Memory B cell (primary cell): ENCODE measurements around the gene LENG1.
"Not testable (repeated sequence)": the region's sequence is repeated elsewhere in the genome, so short reads cannot be mapped to it uniquely, and the experiment has no call there.

Experiments used
- ATAC-seq: fragments of 150-1000 bp; cut with Tn5 transposase; 2 replicates; pipeline ENCODE4 v1.10.0; 2021; ENCODE audit warnings: low read depth, mild to moderate bottlenecking, moderate library complexity
- DNase-seq, 2 donors: peaks; one replicate each; pipeline ENCODE4 v3.0.0; 2022; ENCODE audit warnings: low spot score in 2 of 2
- H3K27ac Mint-ChIP-seq: one replicate; pipeline ENCODE4 v1.8.0; 2022; ENCODE audit warnings: mild to moderate bottlenecking, moderate library complexity, mixed read lengths
- H3K27me3 Mint-ChIP-seq: one replicate; pipeline ENCODE4 v1.8.0; 2022; ENCODE audit warnings: mixed read lengths
- H3K36me3 Mint-ChIP-seq: one replicate; pipeline ENCODE4 v1.8.0; 2022; ENCODE audit warnings: mild to moderate bottlenecking, mixed read lengths
- H3K4me1 Mint-ChIP-seq: one replicate; pipeline ENCODE4 v1.8.0; 2022; ENCODE audit warnings: mixed read lengths
- H3K4me3 Mint-ChIP-seq: one replicate; pipeline ENCODE4 v1.8.0; 2022; ENCODE audit warnings: mild to moderate bottlenecking, moderate library complexity, mixed read lengths
- H3K9me3 Mint-ChIP-seq: one replicate; pipeline ENCODE4 v1.8.0; 2022; ENCODE audit warnings: mixed read lengths

LENG1 gene

DNA sequence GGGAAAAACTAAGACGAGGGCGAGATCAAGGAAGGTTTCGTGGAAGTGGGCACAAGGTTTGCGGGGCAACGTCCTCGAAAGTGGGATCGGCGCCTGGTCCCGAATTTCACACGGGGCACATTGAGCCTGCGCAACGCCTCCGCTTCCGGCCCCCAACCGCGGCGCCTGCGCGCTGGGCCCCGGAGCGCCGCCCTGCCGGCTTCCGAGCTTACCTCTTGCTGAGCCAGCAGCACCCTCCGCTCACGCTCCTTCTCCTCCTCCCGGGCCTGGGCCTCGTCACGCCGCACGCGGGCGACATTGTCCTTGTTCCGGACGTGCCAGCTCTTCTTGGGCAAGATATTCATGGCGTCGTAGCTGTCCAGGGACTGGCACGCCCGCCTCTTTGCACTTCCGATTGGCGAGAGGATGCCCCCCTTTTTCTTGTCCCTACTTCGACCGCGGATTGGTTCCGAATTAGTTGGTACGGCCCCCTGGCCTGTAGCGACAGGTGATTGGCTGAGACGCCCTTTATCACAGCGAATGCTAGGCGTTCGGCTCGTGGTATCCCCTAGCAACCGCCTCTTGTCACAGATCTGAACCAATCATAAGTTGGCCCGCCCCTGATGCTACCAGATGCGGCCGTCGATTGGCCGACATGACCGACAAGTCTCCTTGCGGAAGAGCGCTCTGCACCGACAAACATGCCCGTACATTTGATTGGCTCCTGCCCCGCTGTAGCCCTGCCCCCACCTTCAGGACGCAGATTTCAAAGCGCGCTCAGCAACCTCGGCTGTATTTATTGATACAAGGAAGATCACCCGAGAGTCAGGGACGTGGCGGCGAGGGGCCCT is at the start of gene LENG1:
TSS of gene LENG1 (minus strand) at position 370 of the 830 bp plus-strand sequence. CDS start at position 344, 26 bp downstream.
- DNase-seq: peak; percentile 88 to 96
- H3K27me3 Mint-ChIP-seq: peaks cover 5% of the 10 kb centered on the region
- peaks cover 2% of the 10 kb centered on the region for H3K9me3 Mint-ChIP-seq
- ATAC-seq: peak; percentile 86
- H3K36me3 Mint-ChIP-seq: peaks cover 13% of the 10 kb centered on the region
- H3K4me3 Mint-ChIP-seq: peak within 1 kb of the TSS; percentile 100
- peaks cover 33% of the 10 kb centered on the region for H3K4me1 Mint-ChIP-seq
- H3K27ac Mint-ChIP-seq: peak within 1 kb of the TSS; percentile 94

DNA sequence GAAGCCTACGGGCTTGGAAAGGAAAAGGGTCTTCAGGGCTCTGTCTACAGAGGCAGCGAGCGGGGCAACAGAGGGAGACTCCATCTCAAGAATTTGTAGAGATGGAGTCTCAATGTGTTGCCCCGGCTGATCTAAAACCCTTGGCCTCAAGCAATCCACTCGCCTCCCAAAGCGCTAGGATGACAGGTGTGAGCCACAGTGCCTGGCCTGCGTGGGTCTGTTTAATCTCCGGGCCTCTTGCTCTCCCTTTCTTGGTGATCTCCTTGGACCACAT is 49.2 kb upstream of the LENG1 start:
- Mint-ChIP-seq H3K9me3 (no peaks in the 10 kb centered on the region), H3K4me3 (peak overlapping the region; percentile 63), H3K36me3 (peaks cover 22% of the 10 kb centered on the region), H3K27ac (peak overlapping the region; percentile 92), H3K4me1 (peaks cover 44% of the 10 kb centered on the region), H3K27me3 (no peaks in the 10 kb centered on the region)
- DNase-seq (no peak), ATAC-seq (no peak)

DNA sequence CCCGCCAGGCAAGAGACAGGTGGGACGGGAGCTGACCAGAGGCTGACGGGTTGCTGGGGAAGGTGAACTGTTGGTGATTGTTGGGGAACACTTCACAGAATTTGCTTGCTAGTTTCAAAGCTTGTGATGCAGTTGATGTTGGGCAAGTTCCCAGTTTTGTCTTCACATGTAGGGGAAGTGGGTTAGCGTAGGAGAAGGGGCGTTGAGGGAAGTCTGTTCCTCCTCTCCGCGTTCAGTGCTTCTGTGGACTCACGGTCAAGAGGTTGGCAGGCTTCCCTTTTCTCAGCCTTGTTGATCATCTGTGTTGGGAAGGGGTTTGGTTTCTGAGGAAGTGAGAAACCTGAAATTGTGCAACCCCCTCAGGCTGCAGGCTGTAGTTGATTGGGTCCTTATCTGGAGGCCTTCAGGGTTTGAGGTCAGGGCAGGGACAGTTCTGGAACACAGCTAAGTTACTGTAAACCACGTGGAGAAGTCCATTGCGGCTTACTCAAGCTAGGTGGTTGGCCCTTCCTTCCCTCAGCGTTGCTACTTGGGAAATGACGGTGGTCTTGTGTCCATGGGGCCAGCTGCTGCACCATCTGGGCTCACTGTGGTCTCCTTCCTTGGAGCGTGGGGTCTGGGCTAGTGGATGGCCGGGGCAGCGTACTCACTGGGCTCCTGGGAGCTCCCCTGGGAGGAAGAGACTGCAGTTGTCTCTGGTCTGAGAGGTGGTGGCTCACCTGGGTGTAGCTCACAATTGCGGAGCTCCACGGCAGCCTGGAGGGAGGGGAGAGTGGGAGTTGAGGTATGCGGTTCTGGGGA is 48.7 kb upstream of the LENG1 start:
- Mint-ChIP-seq H3K27me3 (no peaks in the 10 kb centered on the region), H3K4me1 (peaks cover 46% of the 10 kb centered on the region), H3K9me3 (no peaks in the 10 kb centered on the region), H3K27ac (peak overlapping the region; percentile 92), H3K4me3 (peak overlapping the region; percentile 63), H3K36me3 (peaks cover 24% of the 10 kb centered on the region)
- peak; percentile 66 for ATAC-seq
- peak in 1 of 2 donors; percentile 34 for DNase-seq

DNA sequence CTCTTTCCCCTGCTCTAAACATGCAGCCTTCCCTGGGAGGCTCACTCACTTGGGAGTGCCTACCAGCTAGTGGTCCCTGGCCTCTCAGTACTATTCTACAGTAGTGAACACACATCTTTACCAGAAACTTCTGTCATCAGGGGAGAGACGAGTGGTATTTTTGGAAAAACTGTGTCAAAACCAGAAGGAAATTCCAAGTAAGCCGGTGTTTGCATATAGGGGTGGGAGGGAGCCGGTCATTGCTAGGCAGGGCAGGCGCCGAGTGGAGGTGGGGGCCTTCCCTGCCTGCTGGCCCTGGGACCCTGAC is 48.1 kb upstream of the LENG1 start:
- Mint-ChIP-seq H3K4me1 (peaks cover 52% of the 10 kb centered on the region), H3K27me3 (no peaks in the 10 kb centered on the region), H3K27ac (peak overlapping the region; percentile 92), H3K9me3 (no peaks in the 10 kb centered on the region), H3K36me3 (peaks cover 28% of the 10 kb centered on the region), H3K4me3 (peak overlapping the region; percentile 63)
- no peak for ATAC-seq
- DNase-seq: no peak

DNA sequence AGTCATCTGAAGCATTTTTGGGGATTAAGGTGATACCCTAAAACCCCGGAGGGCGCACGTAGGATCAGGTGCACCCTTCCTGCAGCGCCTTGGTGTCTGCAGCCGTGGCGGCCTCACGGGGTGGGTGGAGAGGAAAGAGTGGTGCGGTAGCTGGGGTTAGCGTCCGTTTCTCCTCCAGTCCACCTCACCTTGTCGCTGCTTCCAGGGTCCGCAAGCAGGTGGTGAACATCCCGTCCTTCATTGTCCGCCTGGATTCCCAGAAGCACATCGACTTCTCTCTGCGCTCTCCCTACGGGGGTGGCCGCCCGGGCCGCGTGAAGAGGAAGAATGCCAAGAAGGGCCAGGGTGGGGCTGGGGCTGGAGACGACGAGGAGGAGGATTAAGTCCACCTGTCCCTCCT is 47.7 kb upstream of the LENG1 start:
- H3K27ac Mint-ChIP-seq: peak overlapping the region; percentile 92
- peaks cover 28% of the 10 kb centered on the region for H3K36me3 Mint-ChIP-seq

DNA sequence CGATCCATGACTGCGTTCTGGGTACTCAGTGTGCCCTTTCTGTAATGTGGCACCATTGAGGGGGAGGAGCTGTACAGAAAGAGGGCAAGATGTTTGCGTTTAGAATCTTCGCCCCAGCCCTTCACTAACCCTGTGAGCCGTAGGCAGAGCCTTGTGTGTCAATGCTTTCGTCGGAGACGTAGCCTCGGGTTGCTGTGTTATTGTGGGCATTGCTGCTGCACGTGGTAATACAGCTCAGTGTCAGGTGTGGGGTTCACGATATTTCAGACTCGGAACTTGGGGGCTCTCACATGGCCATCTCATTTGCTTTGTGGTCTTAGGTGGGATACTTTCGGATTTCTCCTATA is 47.3 kb upstream of the LENG1 start:
- H3K9me3 Mint-ChIP-seq: no peaks in the 10 kb centered on the region
- H3K27ac Mint-ChIP-seq: peak overlapping the region; percentile 92
- peaks cover 26% of the 10 kb centered on the region for H3K36me3 Mint-ChIP-seq
- H3K27me3 Mint-ChIP-seq: no peaks in the 10 kb centered on the region
- no peak for DNase-seq
- H3K4me1 Mint-ChIP-seq: peaks cover 58% of the 10 kb centered on the region
- no peak for ATAC-seq
- H3K4me3 Mint-ChIP-seq: no peak overlapping the region

More for the DNA sequence above, 47.7 kb upstream of the LENG1 start:
- H3K4me1 Mint-ChIP-seq: peaks cover 55% of the 10 kb centered on the region
- H3K4me3 Mint-ChIP-seq, H3K9me3 Mint-ChIP-seq, H3K27me3 Mint-ChIP-seq, ATAC-seq, DNase-seq: not testable (repeated sequence)

DNA sequence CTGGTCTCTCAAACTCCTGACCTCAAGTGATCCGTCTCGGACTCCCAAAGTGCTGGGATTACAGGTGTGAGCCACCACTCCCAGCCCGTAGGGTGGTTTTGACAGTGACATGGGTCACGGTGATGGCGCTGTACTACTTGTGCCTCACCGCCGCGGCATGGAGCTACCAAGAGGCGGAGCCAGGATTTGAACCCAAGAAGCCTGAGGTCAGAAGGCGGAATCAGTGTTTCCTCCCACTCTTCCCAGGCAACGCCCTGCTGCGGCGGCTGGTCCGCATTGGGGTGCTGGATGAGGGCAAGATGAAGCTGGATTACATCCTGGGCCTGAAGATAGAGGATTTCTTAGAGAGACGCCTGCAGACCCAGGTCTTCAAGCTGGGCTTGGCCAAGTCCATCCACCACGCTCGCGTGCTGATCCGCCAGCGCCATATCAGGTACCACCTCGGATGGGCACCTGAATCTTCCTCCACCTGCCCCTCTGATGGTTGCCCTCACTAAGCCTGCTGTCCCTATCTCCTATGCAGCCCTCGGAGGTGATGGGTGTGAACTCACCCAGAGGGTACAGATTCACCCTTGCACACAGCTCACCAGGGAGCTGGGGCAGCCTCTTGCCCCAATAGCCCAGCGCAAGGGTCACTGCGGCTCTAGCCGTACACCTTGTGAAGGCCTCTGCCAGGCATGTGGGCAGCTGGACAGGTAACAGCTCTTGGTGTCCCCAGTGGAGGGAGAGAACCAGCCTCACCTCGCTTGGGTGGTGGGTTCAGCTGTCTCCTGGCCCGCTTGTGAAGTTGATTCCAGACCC is 46.7 kb upstream of the LENG1 start:
- no peak overlapping the region for H3K4me3 Mint-ChIP-seq
- H3K9me3 Mint-ChIP-seq: no peaks in the 10 kb centered on the region
- H3K27me3 Mint-ChIP-seq: no peaks in the 10 kb centered on the region
- ATAC-seq: no peak
- DNase-seq: no peak
- H3K4me1 Mint-ChIP-seq: peaks cover 59% of the 10 kb centered on the region
- peaks cover 25% of the 10 kb centered on the region for H3K36me3 Mint-ChIP-seq
- H3K27ac Mint-ChIP-seq: no peak overlapping the region

DNA sequence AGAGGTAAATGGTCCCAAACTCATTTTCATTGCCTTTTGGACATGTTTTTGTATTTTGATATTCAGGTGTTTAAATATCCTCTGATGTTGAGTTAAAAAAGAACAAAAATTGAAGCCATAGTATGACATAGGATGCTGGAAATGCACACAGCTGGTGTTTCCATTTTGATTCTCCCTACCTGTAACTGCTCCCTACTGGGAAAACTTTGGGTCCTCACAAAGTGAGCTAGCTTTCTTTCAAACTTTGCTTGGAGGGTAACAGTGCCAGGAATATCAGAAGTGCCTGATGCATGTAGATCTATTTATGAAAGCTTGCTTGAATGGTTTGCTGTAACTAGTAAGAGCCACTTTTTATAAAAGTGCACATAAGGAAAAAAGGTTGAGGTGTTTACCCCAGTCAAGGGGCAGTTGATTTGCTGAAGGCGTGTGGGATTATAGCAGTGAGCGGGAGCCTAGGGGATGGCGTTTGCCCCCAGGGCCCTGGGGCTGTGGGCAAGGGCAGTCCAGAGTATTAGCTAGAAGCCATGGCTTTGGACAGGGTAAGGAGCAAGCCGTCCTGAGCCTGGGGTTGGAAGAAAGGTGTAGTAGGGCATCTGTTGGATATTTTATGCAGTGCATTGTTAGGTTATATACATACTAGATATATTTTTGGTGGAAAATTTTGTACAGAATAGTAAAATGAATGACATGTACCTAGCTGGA is 45.4 kb upstream of the LENG1 start:
- Mint-ChIP-seq H3K36me3 (peaks cover 20% of the 10 kb centered on the region), H3K27me3 (no peaks in the 10 kb centered on the region), H3K27ac (peak overlapping the region; percentile 45), H3K9me3 (no peaks in the 10 kb centered on the region), H3K4me3 (peak overlapping the region; percentile 2), H3K4me1 (peaks cover 50% of the 10 kb centered on the region)
- ATAC-seq (no peak), DNase-seq (no peak)

DNA sequence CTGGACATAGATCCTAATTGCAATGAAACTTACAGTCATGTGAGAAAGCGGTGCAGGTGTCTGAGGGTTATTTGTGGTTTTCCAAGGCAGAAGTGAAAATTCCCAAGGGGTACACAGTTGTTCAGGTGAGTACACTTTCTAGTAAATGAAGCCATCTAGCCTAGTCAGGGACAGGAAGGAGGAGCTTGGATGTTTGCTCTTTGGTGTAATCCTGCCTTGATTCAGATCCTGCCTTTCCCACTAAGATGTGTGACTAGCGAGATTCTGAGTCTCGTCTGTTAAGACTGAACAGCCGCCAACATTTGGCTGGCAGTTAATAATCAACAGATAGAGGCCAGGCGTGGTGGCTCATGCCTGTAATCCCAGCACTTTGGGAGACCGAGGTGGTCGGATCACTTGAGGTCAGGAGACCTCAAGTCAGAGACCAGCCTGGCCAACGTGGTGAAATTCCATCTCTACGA is 43.7 kb upstream of the LENG1 start:
- Mint-ChIP-seq H3K36me3 (peaks cover 19% of the 10 kb centered on the region), H3K4me1 (peaks cover 42% of the 10 kb centered on the region), H3K4me3 (peak overlapping the region; percentile 100), H3K9me3 (no peaks in the 10 kb centered on the region), H3K27ac (peak overlapping the region; percentile 99), H3K27me3 (no peaks in the 10 kb centered on the region)
- DNase-seq (no peak), ATAC-seq (no peak)

DNA sequence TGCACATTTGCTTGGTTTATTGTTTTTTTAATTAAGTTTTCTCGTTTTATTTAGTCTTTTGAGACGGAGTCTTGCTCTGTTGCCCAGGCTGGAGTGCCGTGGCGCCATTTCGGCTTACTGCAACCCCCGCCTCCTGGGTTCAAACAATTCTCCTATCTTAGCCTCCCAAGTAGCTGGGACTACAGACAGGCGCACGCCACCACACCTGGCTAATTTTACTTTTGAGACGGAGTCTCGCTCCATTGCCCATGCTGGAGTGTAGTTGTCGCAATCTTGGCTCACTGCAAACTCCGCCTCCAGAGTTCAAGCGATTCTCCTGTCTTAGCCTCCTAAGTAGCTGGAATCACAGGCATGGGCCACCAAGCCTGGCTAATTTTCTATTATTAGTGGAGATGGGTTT is 42.5 kb upstream of the LENG1 start:
- peak overlapping the region; percentile 99 for H3K27ac Mint-ChIP-seq
- H3K4me1 Mint-ChIP-seq: peaks cover 33% of the 10 kb centered on the region

DNA sequence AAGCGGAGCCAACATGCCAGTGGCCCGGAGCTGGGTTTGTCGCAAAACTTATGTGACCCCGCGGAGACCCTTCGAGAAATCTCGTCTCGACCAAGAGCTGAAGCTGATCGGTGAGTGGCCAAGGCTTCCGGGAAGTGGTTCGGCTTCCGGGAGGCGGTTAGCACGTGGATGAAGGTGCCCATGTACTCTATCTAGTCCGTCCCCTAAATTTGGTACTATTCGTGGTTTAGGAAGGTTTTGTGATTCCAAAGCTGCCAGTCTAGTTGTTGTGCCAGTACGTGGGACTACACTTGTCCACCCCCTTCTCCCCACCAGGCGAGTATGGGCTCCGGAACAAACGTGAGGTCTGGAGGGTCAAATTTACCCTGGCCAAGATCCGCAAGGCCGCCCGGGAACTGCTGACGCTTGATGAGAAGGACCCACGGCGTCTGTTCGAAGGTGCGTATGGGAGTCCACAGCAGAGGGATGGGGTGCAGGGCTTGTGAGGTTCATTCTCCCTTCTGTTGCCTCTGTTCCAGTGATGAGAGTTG is 41.7 kb upstream of the LENG1 start:
- no peak for ATAC-seq
- Mint-ChIP-seq H3K4me3 (peak overlapping the region; percentile 100), H3K9me3 (no peaks in the 10 kb centered on the region), H3K27me3 (no peaks in the 10 kb centered on the region), H3K4me1 (peaks cover 29% of the 10 kb centered on the region), H3K27ac (peak overlapping the region; percentile 99), H3K36me3 (peaks cover 12% of the 10 kb centered on the region)
- no peak for DNase-seq

More for the DNA sequence above, 42.5 kb upstream of the LENG1 start:
- Mint-ChIP-seq H3K9me3 (no peaks in the 10 kb centered on the region), H3K36me3 (peaks cover 12% of the 10 kb centered on the region), H3K27me3 (no peaks in the 10 kb centered on the region), H3K4me3 (peak overlapping the region; percentile 100)
- ATAC-seq: no peak
- no peak for DNase-seq

DNA sequence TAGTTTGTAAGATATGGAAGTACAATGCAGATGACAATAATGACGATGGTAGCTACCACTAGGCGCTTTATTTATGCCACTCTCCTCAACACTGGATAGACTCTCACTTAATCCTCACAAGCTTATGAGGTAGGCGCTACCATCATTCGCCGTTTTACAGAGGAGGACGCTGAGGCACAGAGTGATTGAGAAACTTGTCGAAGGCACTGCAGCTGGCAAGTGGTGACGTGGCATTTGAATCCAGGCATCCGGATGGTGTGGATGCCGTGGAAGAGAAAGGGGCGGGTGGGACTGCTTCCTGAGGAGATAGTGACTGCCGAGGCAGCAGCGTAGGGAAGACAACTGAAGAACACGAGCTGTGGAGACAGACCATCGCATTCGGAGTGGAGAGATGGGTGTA is 39.9 kb upstream of the LENG1 start:
- H3K4me1 Mint-ChIP-seq: peaks cover 17% of the 10 kb centered on the region
- H3K27me3 Mint-ChIP-seq: no peaks in the 10 kb centered on the region
- peak overlapping the region; percentile 74 for H3K4me3 Mint-ChIP-seq
- DNase-seq (no peak), ATAC-seq (no peak)
- H3K36me3 Mint-ChIP-seq: peaks cover 11% of the 10 kb centered on the region
- no peaks in the 10 kb centered on the region for H3K9me3 Mint-ChIP-seq
- H3K27ac Mint-ChIP-seq: no peak overlapping the region

DNA sequence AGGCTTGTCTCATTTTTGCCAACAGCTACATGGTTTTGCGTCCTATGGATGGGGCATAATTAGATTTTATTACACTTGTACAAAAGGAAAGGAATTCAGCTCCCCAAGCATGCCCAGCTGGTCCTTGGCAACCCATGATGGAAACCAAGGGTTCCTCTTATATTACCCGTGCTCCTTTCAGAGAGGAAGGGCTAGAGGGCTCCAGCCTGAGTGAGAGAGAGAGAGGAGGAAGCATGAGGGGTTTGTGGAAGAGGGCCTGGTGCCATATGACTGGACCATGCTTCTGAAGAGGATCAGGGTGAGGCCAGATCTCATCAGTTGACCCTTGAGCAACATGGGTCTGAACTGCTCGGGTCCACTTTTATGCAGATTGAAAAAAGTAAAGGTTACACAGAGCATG is 37.6 kb upstream of the LENG1 start:
- H3K4me3 Mint-ChIP-seq: no peak overlapping the region
- H3K27me3 Mint-ChIP-seq: no peaks in the 10 kb centered on the region
- no peak overlapping the region for H3K27ac Mint-ChIP-seq
- peaks cover 7% of the 10 kb centered on the region for H3K4me1 Mint-ChIP-seq
- ATAC-seq (no peak), DNase-seq (no peak)
- peaks cover 6% of the 10 kb centered on the region for H3K36me3 Mint-ChIP-seq
- no peaks in the 10 kb centered on the region for H3K9me3 Mint-ChIP-seq
